Measurements from ENCODE around the gene CACFD1. TPM values are rescaled to one million over a fixed set of nuclear protein-coding genes. Genes with fewer than 3 reads are reported as not detected.

CACFD1 gene
- total RNA-seq, 1 donor from 2014 or later: 12.8 TPM

GRCh38 chr9:133484671-133485437 lies 25.1 kb downstream of the CACFD1 start:
- no peak for DNase-seq

DNA sequence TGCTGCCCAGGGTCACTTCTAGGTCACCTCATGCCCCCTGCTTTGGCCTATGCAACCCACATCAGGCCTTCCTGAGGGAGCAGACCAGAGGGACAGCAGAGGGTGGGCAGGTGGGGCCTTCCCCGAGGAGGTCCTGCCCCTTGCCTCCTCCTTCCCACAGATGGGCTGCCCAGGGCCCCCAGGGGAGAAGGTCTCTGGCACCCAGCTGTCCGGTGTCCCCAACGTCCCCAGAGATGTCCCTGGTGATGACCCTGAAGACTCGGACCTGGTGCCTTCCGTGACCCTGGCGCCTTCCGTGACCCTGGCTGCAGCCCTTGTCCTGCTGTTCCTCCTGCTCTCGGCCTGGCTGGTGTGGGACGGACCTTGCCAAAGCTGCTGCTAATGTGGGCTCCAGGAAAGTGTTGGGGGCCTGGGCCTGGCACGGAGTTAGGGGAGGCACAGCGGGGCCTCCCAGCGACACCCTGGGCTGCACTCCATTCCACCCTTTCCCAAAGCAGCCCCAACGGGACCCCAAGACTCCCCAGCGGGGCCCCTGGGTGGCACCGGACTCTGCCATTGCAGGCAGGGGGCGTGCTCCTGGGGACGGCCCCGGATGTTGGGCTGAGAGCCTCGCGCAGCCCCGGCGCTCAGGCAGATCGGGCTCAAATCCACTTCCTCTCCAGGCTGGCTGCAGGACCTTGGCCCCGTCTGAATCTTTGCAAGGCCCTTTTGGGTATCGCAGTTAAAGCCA lies 25.9 kb downstream of the CACFD1 start:
- DNase-seq: no peak

GRCh38 chr9:133487331-133487725 lies 27.6 kb downstream of the CACFD1 start:
- DNase-seq: no peak

DNA sequence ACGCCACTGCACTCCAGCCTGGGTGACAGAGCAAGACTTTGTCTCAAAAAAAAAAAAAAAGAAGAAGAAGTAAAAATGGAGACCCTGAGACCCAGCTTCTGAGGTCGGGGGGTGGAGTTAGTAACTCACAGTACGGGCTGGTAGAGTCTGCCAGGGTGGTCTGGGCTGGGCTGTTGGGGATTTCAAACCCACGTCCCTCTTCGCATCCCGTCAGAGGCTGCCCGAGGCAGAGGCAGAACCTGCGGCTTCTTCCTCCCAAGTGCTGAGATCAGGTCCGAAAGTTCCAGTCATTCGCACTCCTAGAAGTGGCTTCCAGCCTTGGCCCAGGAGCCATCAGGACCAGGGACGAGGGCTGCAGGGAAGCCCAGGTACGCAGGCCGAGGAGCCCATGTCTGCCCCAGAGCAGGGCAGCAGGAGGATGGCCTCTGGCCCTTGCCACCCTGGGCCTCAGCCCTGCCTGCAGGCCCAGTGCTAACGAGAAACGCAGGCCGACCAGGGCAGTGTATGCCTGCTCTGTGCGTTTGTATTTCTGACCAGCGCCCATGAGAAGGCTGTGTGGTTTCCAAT lies 29.0 kb downstream of the CACFD1 start:
- no peak for DNase-seq

- no peak for DNase-seq
Observed at GRCh38 chr9:133489253-133490190, 29.7 kb downstream of the CACFD1 start.

GRCh38 chr9:133490201-133490681 lies 30.5 kb downstream of the CACFD1 start:
- no peak for DNase-seq

- no peak for DNase-seq
Observed at GRCh38 chr9:133490865-133491655, 31.3 kb downstream of the CACFD1 start.

DNA sequence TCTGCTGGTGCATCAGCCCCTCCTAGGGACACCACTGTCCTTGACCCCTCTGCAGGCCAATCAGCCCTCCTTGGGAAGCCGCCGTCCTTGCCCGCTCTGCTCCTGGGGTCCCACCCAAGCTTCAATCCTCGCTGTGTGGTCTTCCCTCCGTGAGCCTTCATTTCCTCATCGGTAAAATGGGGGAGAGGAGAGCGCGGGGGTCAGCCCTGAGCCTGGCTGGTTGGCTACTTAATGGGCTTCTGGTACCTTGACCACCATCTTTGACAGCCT lies 31.8 kb downstream of the CACFD1 start:
- DNase-seq: no peak

DNA sequence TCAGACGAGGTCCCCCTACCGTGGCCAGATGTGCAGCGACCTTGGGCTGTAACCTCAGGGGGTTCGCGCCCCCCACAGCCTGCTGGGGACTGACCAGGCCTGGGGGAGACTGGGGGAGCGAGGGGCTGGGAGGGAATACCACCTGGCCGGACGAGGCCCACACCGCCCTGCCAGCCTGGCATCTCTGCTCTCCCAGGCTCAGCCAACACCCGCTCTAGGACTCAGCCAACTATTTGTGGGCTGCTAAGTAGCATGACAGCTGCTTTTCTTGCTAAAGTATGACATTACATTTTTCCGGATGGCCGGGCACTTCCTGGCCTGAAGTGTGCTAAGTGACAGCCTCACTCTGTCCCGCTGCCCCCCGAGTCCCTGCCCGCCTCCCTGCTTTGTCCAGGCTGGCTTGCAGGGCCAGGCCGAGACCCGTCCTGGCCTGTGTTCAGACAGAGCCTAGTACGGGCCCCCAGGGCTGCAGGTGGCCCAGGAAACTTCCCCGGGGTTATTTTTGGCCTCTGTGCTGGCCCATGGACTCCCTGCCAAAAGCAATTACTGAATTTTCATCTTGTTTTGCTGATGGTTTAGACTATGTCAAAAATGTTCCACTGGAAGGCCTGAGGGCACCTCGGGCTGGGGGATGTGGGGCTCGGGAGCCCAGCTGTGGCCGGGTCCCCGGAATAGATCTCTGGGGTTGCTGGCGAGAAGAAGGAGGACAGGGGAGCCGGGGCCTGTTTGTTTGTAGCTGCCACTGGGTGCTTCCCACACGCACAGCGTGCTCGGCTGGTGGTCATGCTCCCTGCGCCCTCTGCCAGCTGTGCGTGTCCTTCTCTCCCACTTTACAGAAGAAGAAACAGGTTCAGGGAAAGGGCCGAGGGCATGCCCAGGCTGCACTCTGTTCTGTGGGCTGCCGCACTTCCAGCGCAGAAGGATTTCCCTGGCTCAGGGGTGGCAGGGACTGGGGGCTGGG lies 32.6 kb downstream of the CACFD1 start:
- DNase-seq: no peak

DNA sequence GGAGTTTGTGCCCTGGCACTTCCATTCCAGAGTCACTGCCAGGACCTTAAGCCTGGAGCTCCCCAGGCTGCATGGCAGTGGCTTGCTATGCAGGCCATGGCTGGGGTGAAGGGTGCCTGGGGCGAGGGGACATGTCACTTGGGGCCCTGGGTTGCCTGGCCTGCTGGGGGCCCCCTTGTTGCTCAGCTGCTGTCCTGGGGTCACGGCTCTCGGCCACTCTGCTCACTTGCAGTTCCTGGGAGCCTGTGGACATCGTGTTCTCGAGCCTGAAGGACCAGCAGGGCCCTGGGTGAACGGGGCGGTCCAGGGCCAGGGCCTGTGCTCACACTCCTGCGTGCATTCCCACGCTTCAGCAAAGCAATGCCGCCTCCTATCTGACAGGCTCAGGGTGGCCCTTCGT lies 33.6 kb downstream of the CACFD1 start:
- DNase-seq: no peak

DNA sequence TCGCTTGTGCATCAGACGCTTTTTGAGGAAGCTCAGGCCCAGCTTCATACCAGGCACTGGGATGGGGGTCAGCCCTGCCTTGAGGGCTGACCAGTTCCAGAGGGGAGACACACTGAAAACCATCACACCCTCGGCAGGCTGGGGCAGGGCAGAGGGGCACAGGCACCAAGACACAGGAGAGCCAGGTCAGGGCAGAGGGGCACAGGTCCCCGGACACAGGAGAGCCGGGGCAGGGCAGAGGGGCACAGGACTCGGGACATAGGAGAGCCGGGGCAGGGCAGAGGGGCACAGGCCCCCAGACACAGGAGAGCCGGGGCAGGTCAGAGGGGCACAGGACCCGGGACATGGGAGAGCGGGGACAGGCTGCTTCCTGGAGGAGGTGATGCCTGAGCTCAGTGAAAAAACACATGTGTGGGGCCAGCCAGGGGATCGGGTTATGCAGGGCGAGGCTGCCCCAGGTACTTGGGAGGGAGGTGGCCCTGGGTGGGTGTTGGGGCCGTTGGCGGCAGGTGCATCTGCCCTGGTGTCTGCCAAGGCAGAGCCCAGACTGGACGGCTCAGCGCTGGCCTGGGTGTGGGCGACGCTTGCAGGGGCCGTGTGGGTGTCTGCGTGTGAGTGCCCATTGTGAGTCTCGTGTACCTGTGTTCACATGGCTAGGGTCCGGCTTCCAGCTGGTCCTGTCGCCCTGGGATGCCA lies 34.2 kb downstream of the CACFD1 start:
- no peak for DNase-seq

- no peak for DNase-seq
Observed at GRCh38 chr9:133494636-133495326, 35.0 kb downstream of the CACFD1 start.

GRCh38 chr9:133495327-133496293 lies 35.8 kb downstream of the CACFD1 start:
- DNase-seq: no peak

DNA sequence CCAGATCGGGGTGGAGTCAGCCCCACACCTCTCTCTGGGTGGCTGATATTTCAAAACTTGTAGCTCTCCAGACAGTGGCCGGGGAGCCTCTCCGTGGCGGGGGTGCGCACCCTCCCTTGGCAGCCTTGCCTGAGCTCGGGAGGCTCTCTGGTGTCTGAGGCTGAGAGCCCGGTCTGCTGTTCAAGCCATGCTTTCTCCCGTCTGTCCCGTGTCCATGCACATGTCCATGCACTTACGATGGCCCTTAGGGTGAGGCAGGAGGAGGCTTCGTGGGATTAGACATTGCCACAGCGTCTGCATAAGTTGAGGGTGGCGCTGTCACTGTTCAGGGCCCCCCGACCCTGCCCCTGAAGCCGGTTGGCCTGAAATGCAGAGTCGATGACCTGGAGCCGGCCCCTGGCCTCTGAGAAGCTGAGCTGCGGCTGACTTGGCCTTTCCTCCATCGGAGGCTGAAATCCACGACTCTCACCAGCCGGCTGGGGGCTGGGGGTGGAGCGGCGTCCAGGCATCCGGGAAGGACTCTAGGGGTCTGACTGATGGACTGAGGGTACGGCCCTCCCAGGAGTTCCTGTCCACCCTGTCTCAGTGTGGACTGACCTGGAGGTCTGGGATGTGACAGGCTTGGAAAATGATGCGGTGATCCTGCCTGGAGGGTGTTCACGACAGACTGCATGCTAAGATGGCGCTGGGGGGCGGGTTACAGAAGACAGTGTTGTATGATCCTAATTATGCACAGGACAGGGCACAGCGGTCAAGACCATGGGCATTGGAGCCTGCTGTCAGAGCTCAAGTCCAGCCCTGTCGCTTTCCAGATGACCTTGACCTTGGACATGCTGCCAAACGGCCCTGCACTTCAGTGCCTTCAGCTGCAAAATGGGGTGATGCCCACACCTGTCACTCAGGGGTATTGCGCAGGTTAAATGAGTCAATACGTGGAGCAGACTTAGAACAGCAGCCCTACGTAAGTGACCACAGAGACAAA lies 37.4 kb downstream of the CACFD1 start:
- no peak for DNase-seq

GRCh38 chr9:133499132-133499891 lies 39.5 kb downstream of the CACFD1 start:
- DNase-seq: no peak

GRCh38 chr9:133499892-133500270 lies 40.1 kb downstream of the CACFD1 start:
- no peak for DNase-seq

All from dermis blood vessel endothelial cell (primary cell).